Right ventricle myocardium superior (tissue), 1 donor: ENCODE data around the gene GPR15LG. TPM values are rescaled to one million over a fixed set of nuclear protein-coding genes. Genes with fewer than 3 reads are reported as not detected.

Source experiments
- ATAC-seq: fragments of 200-7000 bp; cut with Tn5 transposase; one replicate; pipeline ENCODE4 v1.9.1; 2020; ENCODE audit warnings: mild to moderate bottlenecking; ENCODE audit not compliant: poor library complexity
- DNase-seq: peaks from one replicate; pipeline ENCODE4 v3.0.0-alpha.2; 2020
- intact Hi-C: fragments of 100-400 bp; cut with DNase I; formaldehyde crosslinking; loops from one replicate; pipeline ENCODE4 v1.11.2; 2022
- total RNA-seq: library from RNA; stranded (reverse); fragmentation: NEBNext Ultra II Directional; extraction: Animal tissue kit (Norgen Biotek cat#: 25700); gene quantifications from one replicate; pipeline ENCODE4 v1.2.1, GENCODE V29; 2021
- donor health status: DM: no; HTN: yes; CAD: no; lungs with severe emphysema.

GPR15LG gene
- total RNA-seq, 1 donor from 2014 or later = not detected

DNA sequence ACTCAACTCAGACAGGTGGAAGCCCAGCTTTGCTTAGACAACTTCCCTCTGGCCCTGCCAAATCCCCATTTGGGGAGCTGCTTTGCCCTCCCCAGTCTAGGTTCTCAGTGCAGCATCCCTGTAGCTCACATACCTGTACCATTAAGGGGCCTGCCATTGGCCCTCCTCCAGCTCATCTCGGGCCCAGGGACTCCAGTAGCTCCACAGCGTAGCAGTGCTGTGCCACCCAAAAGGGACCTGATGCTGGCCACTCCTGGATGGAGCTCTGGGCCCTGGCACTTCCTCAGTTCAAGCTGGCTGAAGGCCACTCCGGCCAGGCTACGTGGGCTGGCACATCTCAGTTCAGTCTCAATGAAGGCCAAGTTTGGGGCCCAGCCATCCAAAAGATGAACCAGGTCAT is 60.3 kb downstream of the GPR15LG start:
- no peak for DNase-seq
- intact Hi-C loops = no loop called here
- no peak for ATAC-seq

GRCh38 chr10:84234479-84234878 is 60.9 kb downstream of the GPR15LG start:
- DNase-seq = no peak
- ATAC-seq = no peak
- intact Hi-C loops = no loop called here

Other genes starting within 250 kb of the GPR15LG start
- gene GHITM, start 34.3 kb upstream of the GPR15LG start, total RNA-seq = 394 TPM
- gene CDHR1, start 20.7 kb downstream of the GPR15LG start, total RNA-seq = 0.32 TPM
- not detected for gene LRIT2, start 51.7 kb downstream of the GPR15LG start, total RNA-seq
- 0.13 TPM for gene LRIT1, start 67.7 kb downstream of the GPR15LG start, total RNA-seq
- 1.7 TPM for gene RGR, start 71.3 kb downstream of the GPR15LG start, total RNA-seq
- gene CCSER2, start 154.8 kb downstream of the GPR15LG start, total RNA-seq = 165 TPM